H1 (cell line): Measurements from ENCODE around the gene IP6K3. TPM values are rescaled to one million over a fixed set of nuclear protein-coding genes. Genes with fewer than 3 reads are reported as not detected.
A peak's percentile ranks its signal among the peaks of the same experiment; 100 is the strongest.

Experiments
- CTCF ChIA-PET: fragments of 300-600 bp; sonication (Branson Sonifier 250); formaldehyde crosslinking; loops from one replicate; lab custom pipeline; 2021; ENCODE audit not compliant: partially characterized antibody; lab: Charles Lee
- POLR2A ChIA-PET: fragments of 300-600 bp; sonication (Branson Sonifier 250); formaldehyde crosslinking; loops from one replicate; lab custom pipeline; 2021; ENCODE audit warnings: inconsistent platforms; ENCODE audit not compliant: partially characterized antibody; lab: Charles Lee
- DNase-seq, 2 experiments: peaks; one replicate each; pipeline versions ENCODE4 v3.0.0 to v3.0.0-alpha.2; 2010 to 2022; ENCODE audit warnings: low spot score in 2 of 2, low read depth in 1 of 2, mixed read lengths in 1 of 2
- FAIRE-seq: peaks from 2 replicates; lab custom pipeline; 2011; peaks lifted over from hg19 to GRCh38; lab: Jason Lieb, UNC
- H2AFZ ChIP-seq: 2 replicates; pipeline ENCODE4 v1.8.1; 2012; ENCODE audit warnings: low read length, inconsistent platforms
- H2AK5ac ChIP-seq: 2 replicates; pipeline ENCODE4 v1.6.1; 2013; ENCODE audit warnings: low read depth, low read length
- H2BK120ac ChIP-seq: replicated peaks from 2 replicates; pipeline ENCODE3; 2013; ENCODE audit warnings: low read depth, low read length, inconsistent platforms
- H2BK12ac ChIP-seq: 2 replicates; pipeline ENCODE4 v1.6.1; 2013; ENCODE audit warnings: low read depth, low read length
- H2BK15ac ChIP-seq: 2 replicates; pipeline ENCODE4 v1.6.1; 2013; ENCODE audit warnings: low read length
- H2BK20ac ChIP-seq: 2 replicates; pipeline ENCODE4 v1.6.1; 2013; ENCODE audit warnings: low read length
- H2BK5ac ChIP-seq: 2 replicates; pipeline ENCODE4 v1.6.1; 2013; ENCODE audit warnings: low read depth, low read length
- H3K14ac ChIP-seq: 2 replicates; pipeline ENCODE4 v1.6.1; 2013; ENCODE audit warnings: inconsistent platforms; ENCODE audit not compliant: insufficient read length
- H3K18ac ChIP-seq: 2 replicates; pipeline ENCODE4 v1.6.1; 2013; ENCODE audit warnings: low read length; ENCODE audit errors: extremely low read depth
- H3K23ac ChIP-seq: 2 replicates; pipeline ENCODE4 v1.6.1; 2013; ENCODE audit warnings: inconsistent platforms; ENCODE audit not compliant: insufficient read length
- H3K23me2 ChIP-seq: 2 replicates; pipeline ENCODE4 v1.6.1; 2013; ENCODE audit warnings: low read depth, low read length
- H3K27ac ChIP-seq: 2 replicates; pipeline ENCODE4 v1.6.1; 2011; ENCODE audit warnings: low read depth, low read length, inconsistent platforms
- H3K27me3 ChIP-seq, 4 experiments: replicated peaks in 1 of 4; 1 replicate in 1 of 4; 2 replicates in 3 of 4; pipeline versions ENCODE4 v1.6.1 to v1.8.1; 2011 to 2013; ENCODE audit warnings: low read length in 3 of 4, mild to moderate bottlenecking in 3 of 4, inconsistent platforms in 2 of 4, mixed read lengths in 2 of 4, moderate library complexity in 1 of 4; ENCODE audit not compliant: control insufficient read depth in 3 of 4, insufficient read depth in 3 of 4; ENCODE audit errors: extremely low read depth in 1 of 4
- H3K36me3 ChIP-seq, 4 experiments: 2 replicates each; pipeline versions ENCODE4 v1.6.1 to v1.8.1; 2011 to 2013; ENCODE audit warnings: mild to moderate bottlenecking in 4 of 4, low read length in 3 of 4, moderate library complexity in 2 of 4, control low read depth in 1 of 4, inconsistent platforms in 1 of 4; ENCODE audit not compliant: insufficient read depth in 4 of 4, control insufficient read depth in 2 of 4
- H3K4ac ChIP-seq: replicated peaks from 2 replicates; pipeline ENCODE3; 2013; ENCODE audit warnings: low read length, low read depth, mixed read lengths, inconsistent platforms; ENCODE audit not compliant: insufficient read length
- H3K4me1 ChIP-seq, 4 experiments: replicated peaks in 1 of 4; 1 replicate in 1 of 4; 2 replicates in 3 of 4; pipeline versions ENCODE4 v1.6.1 to v1.8.1; 2011 to 2013; ENCODE audit warnings: low read length in 3 of 4, inconsistent platforms in 2 of 4, mixed read lengths in 1 of 4; ENCODE audit not compliant: insufficient read depth in 4 of 4, control insufficient read depth in 3 of 4
- H3K4me2 ChIP-seq, 2 experiments: 2 replicates each; pipeline versions ENCODE4 v1.6.1 to v1.8.1; 2011 to 2013; ENCODE audit warnings: low read depth in 2 of 2, low read length in 2 of 2, control low read depth in 1 of 2, inconsistent platforms in 1 of 2, mild to moderate bottlenecking in 1 of 2; ENCODE audit not compliant: insufficient read depth in 1 of 2
- H3K4me3 ChIP-seq, 4 experiments: fragments of 200-600, 300-600 bp in 1 of 4; sonication (generic), shearing (Covaris generic), sonication (Bioruptor Twin) in 1 of 4; 2 replicates each; pipeline versions ENCODE4 v1.5.1 to v1.8.1; 2011 to 2016; ENCODE audit warnings: low read length in 4 of 4, low read depth in 3 of 4, control low read depth in 2 of 4, inconsistent platforms in 2 of 4, mild to moderate bottlenecking in 2 of 4, mixed read lengths in 1 of 4, moderate library complexity in 1 of 4; ENCODE audit not compliant: insufficient read depth in 2 of 4; ENCODE audit errors: extremely low read depth in 1 of 4
- H3K56ac ChIP-seq: replicated peaks from 2 replicates; pipeline ENCODE3; 2013; ENCODE audit warnings: low read depth, mild to moderate bottlenecking, mixed read lengths, low read length, inconsistent platforms; ENCODE audit not compliant: insufficient read length
- H3K79me1 ChIP-seq: 2 replicates; pipeline ENCODE4 v1.6.1; 2013; ENCODE audit warnings: low read depth, low read length, control low read depth
- H3K79me2 ChIP-seq, 2 experiments: 2 replicates each; pipeline versions ENCODE4 v1.6.1 to v1.8.1; 2012 to 2013; ENCODE audit warnings: low read length in 2 of 2, mild to moderate bottlenecking in 2 of 2, inconsistent platforms in 1 of 2; ENCODE audit not compliant: insufficient read depth in 2 of 2, control insufficient read depth in 1 of 2
- H3K9ac ChIP-seq, 4 experiments: replicated peaks in 1 of 4; 1 replicate in 1 of 4; 2 replicates in 3 of 4; pipeline versions ENCODE4 v1.6.1 to v1.8.1; 2011 to 2013; ENCODE audit warnings: low read depth in 3 of 4, low read length in 3 of 4, control low read depth in 2 of 4, mild to moderate bottlenecking in 2 of 4, moderate library complexity in 2 of 4, inconsistent platforms in 1 of 4; ENCODE audit errors: extremely low read depth in 1 of 4
- H3K9me3 ChIP-seq, 2 experiments: 2 replicates each; pipeline versions ENCODE4 v1.6.1 to v1.8.1; 2012 to 2013; ENCODE audit warnings: mild to moderate bottlenecking in 2 of 2, moderate library complexity in 2 of 2, control low read depth in 1 of 2, inconsistent platforms in 1 of 2, low read depth in 1 of 2, low read length in 1 of 2, mixed read lengths in 1 of 2; ENCODE audit not compliant: insufficient read depth in 2 of 2
- H4K20me1 ChIP-seq, 2 experiments: replicated peaks in 1 of 2; 2 replicates each; pipeline versions ENCODE3 to v1.8.1; 2011 to 2013; ENCODE audit warnings: inconsistent platforms in 2 of 2, low read length in 2 of 2, mild to moderate bottlenecking in 1 of 2; ENCODE audit not compliant: insufficient read depth in 2 of 2, control insufficient read depth in 1 of 2
- H4K5ac ChIP-seq: 2 replicates; pipeline ENCODE4 v1.6.1; 2013; ENCODE audit warnings: low read length, low read depth, mixed read lengths, inconsistent platforms; ENCODE audit not compliant: insufficient read length
- H4K8ac ChIP-seq: 2 replicates; pipeline ENCODE4 v1.8.0; 2013; ENCODE audit warnings: mild to moderate bottlenecking, moderate library complexity, low read length, inconsistent platforms; ENCODE audit not compliant: insufficient read depth; ENCODE audit errors: extremely low read depth
- H4K91ac ChIP-seq: replicated peaks from 2 replicates; pipeline ENCODE3; 2013; ENCODE audit warnings: low read length, mixed read lengths, inconsistent platforms; ENCODE audit not compliant: insufficient read length
- CBX5 ChIP-seq: fragments of 300-800, 300-1000 bp; sonication (generic); IDR thresholded peaks from 2 replicates; pipeline ENCODE4 v1.7.1; 2016; ENCODE audit warnings: antibody characterized with exemption, low read length, low read depth
- CBX8 ChIP-seq: fragments of 300-800, 300-1000 bp; sonication (generic); IDR thresholded peaks from 2 replicates; pipeline ENCODE4 v1.7.1; 2016; ENCODE audit warnings: low read depth, low read length, borderline replicate concordance
- GABPA ChIP-seq: IDR thresholded peaks from 2 replicates; pipeline ENCODE4 v1.6.1; 2011; ENCODE audit warnings: mild to moderate bottlenecking, low read length, moderate library complexity, borderline replicate concordance; ENCODE audit not compliant: insufficient read depth
- PHF8 ChIP-seq: fragments of 200-600 bp; sonication (generic); conservative IDR thresholded peaks from 2 replicates; pipeline ENCODE4 v1.7.1; 2012; ENCODE audit warnings: low read depth, mild to moderate bottlenecking, inconsistent platforms, low read length, moderate library complexity
- POU5F1 ChIP-seq: IDR thresholded peaks from 2 replicates; pipeline ENCODE4 v1.6.1; 2011; ENCODE audit warnings: low read depth, mild to moderate bottlenecking, low read length, moderate library complexity
- SIX5 ChIP-seq: IDR thresholded peaks from 2 replicates; pipeline ENCODE4 v1.6.1; 2011; ENCODE audit warnings: mild to moderate bottlenecking, low read depth, low read length
- SRF ChIP-seq: IDR thresholded peaks from 2 replicates; pipeline ENCODE4 v1.6.1; 2011; ENCODE audit warnings: mild to moderate bottlenecking, low read depth, low read length, moderate library complexity
- WGBS, 2 experiments: shearing (Covaris generic) in 1 of 2; methylation state at CpG; one replicate each; pipeline versions ENCODE4 v1.1.6 to v1.1.7; 2013 to 2015; ENCODE audit warnings: low lambda C conversion rate in 2 of 2, mixed read lengths in 2 of 2, inconsistent platforms in 1 of 2, low coverage in 1 of 2, missing lambda C conversion rate in 1 of 2; ENCODE audit not compliant: insufficient replicate concordance in 2 of 2, insufficient coverage in 1 of 2, insufficient read length in 1 of 2; ENCODE audit errors: extremely low coverage in 1 of 2, missing lambda C conversion rate in 1 of 2; 5-methylcytosine and 5-hydroxymethylcytosine counted together
- polyA plus RNA-seq, 7 experiments: library from polyadenylated mRNA; depleted of rRNA in 3 of 7; stranded (reverse) in 5 of 7; unstranded in 2 of 7; fragments of >200 nt in 5 of 7; fragments of 200-250 nt in 2 of 7; gene quantifications; 1 replicate in 5 of 7; 2 replicates in 1 of 7; 4 replicates in 1 of 7; pipeline versions ENCODE4 v1.2.1 to v1.2.3, GENCODE V29; 2011 to 2013; ENCODE audit warnings: missing spikeins in 2 of 7, mixed read lengths in 2 of 7
- total RNA-seq: library from RNA; stranded (reverse); fragmentation: NEBNext Ultra II Directional; extraction: Animal tissue kit (Norgen Biotek cat#: 25700); gene quantifications from 2 replicates; pipeline ENCODE4 v1.2.1, GENCODE V29; 2021

Gene IP6K3
- total and polyA plus RNA-seq, 2 of the 8 experiments (the other 6 are each of a cell fraction or from before 2014, with no cell fraction given): 0.22 to 0.73 TPM

GRCh38 chr6:33764036-33764435 is 17.3 kb upstream of the IP6K3 start:
- Histone ChIP-seq H3K27ac (no peak overlapping the region), H2BK20ac (no peak overlapping the region), H4K20me1 (no peaks in the 10 kb centered on the region), H3K4me1 (0 out of 7 replicates have a peak, but pooled peaks cover 0 to under 1% (median 0%) of the 10 kb centered on the region in 4 experiments), H3K36me3 (no peaks in the 10 kb centered on the region), H2BK12ac (no peak overlapping the region), H3K4me2 (no peak overlapping the region), H3K56ac (no peak overlapping the region), H3K27me3 (no peaks in the 10 kb centered on the region), H2AK5ac (no peak overlapping the region), H2BK5ac (0 out of 2 replicates have a peak overlapping the region, but pooled peaks have one; percentile 24), H4K91ac (no peak overlapping the region), H3K9ac (no peak overlapping the region), H2BK120ac (no peak overlapping the region), H2BK15ac (no peak overlapping the region), H3K23me2 (no peaks in the 10 kb centered on the region), H3K4me3 (no peak overlapping the region), H2AFZ (no peak overlapping the region), H3K9me3 (no peaks in the 10 kb centered on the region), H3K79me2 (no peaks in the 10 kb centered on the region), H3K14ac (no peak overlapping the region), H4K5ac (no peak overlapping the region), H3K79me1 (no peaks in the 10 kb centered on the region), H3K4ac (no peak overlapping the region), H4K8ac (peak overlapping the region; percentile 26; the same call in 1 of the 2 replicates), H3K18ac (no peak overlapping the region), H3K23ac (no peak overlapping the region)
- DNase-seq: no peak
- ChIA-PET CTCF (interaction anchor here (0.7 to 12.1 kb wide), 8 partner anchors 9 to 391 kb away, joined by 3 to 171 read pairs (median 4); partner anchors contain the start of gene IP6K3), POLR2A (interaction anchor here (1.0 kb wide), 1 partner anchor 52 kb away, joined by 3 read pairs; the partner anchor contains the start of gene UQCC2)
- TF ChIP-seq CBX8 (no peak), SIX5 (no peak), SRF (no peak), GABPA (no peak), PHF8 (no peak), CBX5 (no peak), POU5F1 (no peak)
- FAIRE-seq: no peak
- WGBS, 2 experiments: 78% methylated on average over 2 of the region's 2 CpGs; no CpG with 5 or more reads in 1 of the 2 experiments
